T-cell (primary cell): ENCODE data around the gene TRIM62. TPM values are rescaled to one million over a fixed set of nuclear protein-coding genes. Genes with fewer than 3 reads are reported as not detected.
"Not testable (repeated sequence)": the region's sequence is repeated elsewhere in the genome, so short reads cannot be mapped to it uniquely, and the experiment has no call there.

Experiments
- ATAC-seq, 4 experiments: fragments of 200-7000 bp in 3 of 4; fragments of 150-1000 bp in 1 of 4; cut with Tn5 transposase; replicated peaks in 1 of 4; 1 replicate in 3 of 4; 2 replicates in 1 of 4; pipeline ENCODE4 v1.10.0; 2021; ENCODE audit warnings: moderate library complexity in 3 of 4, mild to moderate bottlenecking in 2 of 4, moderate number of reproducible peaks in 1 of 4
- CTCF ChIA-PET, 2 donors: fragments of 300-600 bp; sonication (Branson Sonifier 250); formaldehyde crosslinking; loops; one replicate each; lab custom pipeline; 2022; ENCODE audit warnings: antibody characterized with exemption in 2 of 2; lab: Charles Lee
- POLR2A ChIA-PET, 2 donors: fragments of 300-600 bp; sonication (Branson Sonifier 250); formaldehyde crosslinking; loops; one replicate each; lab custom pipeline; 2022; ENCODE audit warnings: antibody characterized with exemption in 2 of 2; lab: Charles Lee
- DNase-seq, 35 experiments: peaks; one replicate each; pipeline versions ENCODE4 v3.0.0 to v3.0.0-alpha.2; 2013 to 2023
- H3K27ac ChIP-seq: one replicate; pipeline ENCODE4 v1.5.1; 2013; ENCODE audit warnings: low read length
- H3K27me3 ChIP-seq, 2 experiments: replicated peaks in 1 of 2; 1 replicate in 1 of 2; 2 replicates in 1 of 2; pipeline versions ENCODE4 v1.6.1 to v1.7.0; 2013; ENCODE audit warnings: low read length in 1 of 2, mixed read lengths in 1 of 2; ENCODE audit not compliant: control insufficient read depth in 2 of 2, insufficient read depth in 2 of 2; ENCODE audit errors: extremely low read depth in 1 of 2
- H3K36me3 ChIP-seq, 2 donors: 1 replicate in 1 of 2; 2 replicates in 1 of 2; pipeline versions ENCODE4 v1.6.1 to v1.7.0; 2013; ENCODE audit warnings: low read length in 1 of 2; ENCODE audit not compliant: control insufficient read depth in 2 of 2, insufficient read depth in 1 of 2; ENCODE audit errors: extremely low read depth in 1 of 2
- H3K4me1 ChIP-seq, 2 experiments: 1 replicate in 1 of 2; 2 replicates in 1 of 2; pipeline versions ENCODE4 v1.6.1 to v1.7.0; 2013; ENCODE audit warnings: low read length in 2 of 2, mixed read lengths in 1 of 2; ENCODE audit not compliant: insufficient read depth in 2 of 2, control insufficient read depth in 1 of 2; ENCODE audit errors: extremely low read depth in 1 of 2
- H3K4me3 ChIP-seq, 2 donors: 1 replicate in 1 of 2; 2 replicates in 1 of 2; pipeline versions ENCODE4 v1.5.1 to v1.7.0; 2013; ENCODE audit warnings: mild to moderate bottlenecking in 2 of 2, low read length in 1 of 2, moderate library complexity in 1 of 2; ENCODE audit not compliant: control insufficient read depth in 1 of 2; ENCODE audit errors: extremely low read depth in 1 of 2
- H3K9me3 ChIP-seq: 2 replicates; pipeline ENCODE4 v1.7.0; 2013
- H3K27ac Mint-ChIP-seq, 2 donors: one replicate each; pipeline ENCODE4 v1.8.0; 2020 to 2021; ENCODE audit warnings: mild to moderate bottlenecking in 2 of 2, mixed read lengths in 2 of 2
- H3K27me3 Mint-ChIP-seq, 2 donors: one replicate each; pipeline ENCODE4 v1.8.0; 2021 to 2022; ENCODE audit warnings: mixed read lengths in 2 of 2
- H3K36me3 Mint-ChIP-seq: one replicate; pipeline ENCODE4 v1.8.0; 2021; ENCODE audit warnings: mixed read lengths
- H3K4me1 Mint-ChIP-seq, 3 donors: one replicate each; pipeline ENCODE4 v1.8.0; 2020 to 2022; ENCODE audit warnings: mixed read lengths in 3 of 3, mild to moderate bottlenecking in 1 of 3
- H3K4me3 Mint-ChIP-seq, 3 donors: one replicate each; pipeline ENCODE4 v1.8.0; 2020 to 2022; ENCODE audit warnings: mild to moderate bottlenecking in 3 of 3, mixed read lengths in 3 of 3, moderate library complexity in 3 of 3
- H3K9me3 Mint-ChIP-seq, 3 donors: one replicate each; pipeline ENCODE4 v1.8.0; 2020 to 2022; ENCODE audit warnings: mixed read lengths in 3 of 3
- WGBS: methylation state at CpG from one replicate; pipeline ENCODE4 v1.1.5; 2013; ENCODE audit warnings: missing lambda C conversion rate; ENCODE audit not compliant: insufficient coverage; 5-methylcytosine and 5-hydroxymethylcytosine counted together
- total RNA-seq, 35 experiments: library from RNA in 6 of 35; stranded (reverse) in 6 of 35; fragments of 120-200 nt in 1 of 35; gene quantifications; one replicate each; pipeline versions ENCODE4 v1.2.1 to v1.2.4 and lab custom pipeline; 2013 to 2026

TRIM62 gene
- total RNA-seq, 5 donors from 2014 or later (not counting 1 experiment from before 2014, with no cell fraction given), result 20.3 to 31.8 (median 24.3) TPM

- Histone ChIP-seq H3K27me3 (no peaks in the 10 kb centered on the region), H3K9me3 (no peaks in the 10 kb centered on the region), H3K27ac (peak overlapping the region; percentile 93), H3K4me1 (peaks cover 19 to 27% of the 10 kb centered on the region in 2 experiments), H3K4me3 (peak overlapping the region; percentile 93), H3K36me3 (peaks cover 0 to 2% of the 10 kb centered on the region in 2 donors)
- Mint-ChIP-seq H3K9me3 (peaks cover 0 to 3% (median 0%) of the 10 kb centered on the region in 3 donors), H3K27me3 (no peaks in the 10 kb centered on the region), H3K4me1 (peaks cover 38 to 58% (median 56%) of the 10 kb centered on the region in 3 donors), H3K36me3 (peaks cover 8% of the 10 kb centered on the region), H3K4me3 (peak overlapping the region; percentile 86 to 93 (median 93)), H3K27ac (peak overlapping the region; percentile 96)
- 0% methylated on average over 17 of the region's 44 CpGs for WGBS
- DNase-seq, result peak; percentile 94 to 100 (median 98)
- ChIA-PET POLR2A (interaction anchor here (0.6 to 1.7 kb wide), 12 partner anchors 12 to 1238 kb away, joined by 3 to 11 read pairs (median 4); partner anchors contain the start of genes AZIN2 (in 1 of the 2), RNF19B (in 1 of the 2) and TRIM62 (in 1 of the 2)), CTCF (interaction anchor here in 1 of 2 donors (0.8 to 2.2 kb wide), 19 partner anchors 9 to 478 kb away, joined by 3 to 26 read pairs (median 4); partner anchors contain the start of genes AZIN2, RBBP4, RNF19B and TRIM62)
- ATAC-seq, result peak; percentile 90 to 96 (median 93)
Measured at GRCh38 chr1:33127001-33127823, 54.6 kb downstream of the TRIM62 start.

- ATAC-seq, result no peak
- Histone ChIP-seq H3K9me3 (no peaks in the 10 kb centered on the region), H3K4me1 (peaks cover 19 to 27% of the 10 kb centered on the region in 2 experiments), H3K4me3 (peak overlapping the region; percentile 93), H3K27me3 (no peaks in the 10 kb centered on the region), H3K27ac (peak overlapping the region; percentile 93), H3K36me3 (peaks cover 0 to 2% of the 10 kb centered on the region in 2 donors)
- POLR2A ChIA-PET, result interaction anchor here (0.6 to 1.7 kb wide), 11 partner anchors 12 to 1237 kb away, joined by 3 to 11 read pairs (median 4); partner anchors contain the start of genes AZIN2 (in 1 of the 2), RNF19B (in 1 of the 2) and TRIM62 (in 1 of the 2)
- CTCF ChIA-PET, result interaction anchor here in 1 of 2 donors (0.8 to 2.2 kb wide), 18 partner anchors 10 to 477 kb away, joined by 3 to 26 read pairs (median 4); partner anchors contain the start of genes AZIN2, RBBP4, RNF19B and TRIM62
- 0% methylated on average over 2 of the region's 9 CpGs for WGBS
- peak in 1 of 35 experiments; percentile 2 for DNase-seq
- peak overlapping the region; percentile 96 for H3K27ac Mint-ChIP-seq
- H3K4me1 Mint-ChIP-seq, result peaks cover 38 to 54% (median 52%) of the 10 kb centered on the region in 3 donors
- peak overlapping the region; percentile 86 to 93 (median 93) for H3K4me3 Mint-ChIP-seq
- H3K36me3 Mint-ChIP-seq, result peaks cover 12% of the 10 kb centered on the region
- H3K9me3 Mint-ChIP-seq, result peaks cover 0 to 3% (median 0%) of the 10 kb centered on the region in 3 donors
- H3K27me3 Mint-ChIP-seq, result no peaks in the 10 kb centered on the region
Measured at GRCh38 chr1:33126411-33127000, 55.3 kb downstream of the TRIM62 start.

GRCh38 chr1:33124647-33125046, 57.2 kb downstream of the TRIM62 start:
- ATAC-seq, H3K4me3 Mint-ChIP-seq, POLR2A ChIA-PET, DNase-seq, H3K27ac ChIP-seq, H3K27me3 Mint-ChIP-seq, H3K27me3 ChIP-seq, H3K9me3 ChIP-seq, H3K4me3 ChIP-seq, H3K36me3 ChIP-seq, H3K27ac Mint-ChIP-seq, H3K9me3 Mint-ChIP-seq: not testable (repeated sequence)
- peaks cover 19 to 21% of the 10 kb centered on the region in 2 experiments for H3K4me1 ChIP-seq
- H3K36me3 Mint-ChIP-seq, result peaks cover 12% of the 10 kb centered on the region
- WGBS, result no CpG with 5 or more reads among the region's 4 CpGs
- peaks cover 25 to 40% (median 39%) of the 10 kb centered on the region in 3 donors for H3K4me1 Mint-ChIP-seq
- CTCF ChIA-PET, result interaction anchor here in 1 of 2 donors (0.7 kb wide), 1 partner anchor 9 kb away, joined by 4 read pairs; no protein-coding TSS in a partner anchor

- Histone ChIP-seq H3K9me3 (no peaks in the 10 kb centered on the region), H3K27ac (no peak overlapping the region), H3K4me1 (peaks cover 12 to 14% of the 10 kb centered on the region in 2 experiments), H3K36me3 (peaks cover 0 to 2% of the 10 kb centered on the region in 2 donors), H3K27me3 (no peaks in the 10 kb centered on the region), H3K4me3 (no peak overlapping the region)
- POLR2A ChIA-PET, result no interaction called here
- peaks cover 18% of the 10 kb centered on the region for H3K36me3 Mint-ChIP-seq
- H3K4me3 Mint-ChIP-seq, result no peak overlapping the region
- peaks cover 14 to 27% (median 25%) of the 10 kb centered on the region in 3 donors for H3K4me1 Mint-ChIP-seq
- WGBS, result no CpG with 5 or more reads among the region's 3 CpGs
- H3K9me3 Mint-ChIP-seq, result peaks cover 0 to 3% (median 0%) of the 10 kb centered on the region in 3 donors
- no peaks in the 10 kb centered on the region for H3K27me3 Mint-ChIP-seq
- ATAC-seq (no peak), DNase-seq (no peak)
- H3K27ac Mint-ChIP-seq, result no peak overlapping the region
- CTCF ChIA-PET, result no interaction called here
Measured at GRCh38 chr1:33123266-33123665, 58.6 kb downstream of the TRIM62 start.

GRCh38 chr1:33122483-33123178, 59.2 kb downstream of the TRIM62 start:
- POLR2A ChIA-PET, result no interaction called here
- peaks cover 0 to 3% (median 0%) of the 10 kb centered on the region in 3 donors for H3K9me3 Mint-ChIP-seq
- peaks cover 6 to 8% of the 10 kb centered on the region in 2 experiments for H3K4me1 ChIP-seq
- no peak overlapping the region for H3K27ac ChIP-seq
- CTCF ChIA-PET, result no interaction called here
- no peak overlapping the region for H3K27ac Mint-ChIP-seq
- no peaks in the 10 kb centered on the region for H3K9me3 ChIP-seq
- no peaks in the 10 kb centered on the region for H3K27me3 Mint-ChIP-seq
- H3K27me3 ChIP-seq, result no peaks in the 10 kb centered on the region
- no peak for DNase-seq
- H3K36me3 Mint-ChIP-seq, result peaks cover 18% of the 10 kb centered on the region
- H3K36me3 ChIP-seq, result peaks cover 0 to 2% of the 10 kb centered on the region in 2 donors
- H3K4me3 ChIP-seq, result no peak overlapping the region
- H3K4me3 Mint-ChIP-seq, result no peak overlapping the region
- H3K4me1 Mint-ChIP-seq, result peaks cover 13 to 23% (median 22%) of the 10 kb centered on the region in 3 donors
- 92% methylated on average over 7 of the region's 7 CpGs for WGBS
- no peak for ATAC-seq
